ENCODE measurements around the gene EPHA1.
"Not testable (repeated sequence)": the region's sequence is repeated elsewhere in the genome, so short reads cannot be mapped to it uniquely, and the experiment has no call there.

Gene EPHA1

GRCh38 chr7:143443153-143443552, 34.5 kb upstream of the EPHA1 start, which contains the start of gene TAS2R60:
Gene TAS2R60 (plus strand): TSS chr7:143443453. CDS start chr7:143443453, 0 bp downstream.
- no peak within 1 kb of the TSS for H3K4me3 ChIP-seq (ENCODE audit: low read length)
- no peak for TF ChIP-seq ZNF274 (IDR thresholded peaks at IDR 0.05; ENCODE audit: low read depth, low read length)

- no peak for TF ChIP-seq ZNF274 (IDR thresholded peaks at IDR 0.05; ENCODE audit: low read depth, low read length)
- H3K4me3 ChIP-seq (ENCODE audit: low read length), result no peak overlapping the region
These were observed 31.2 kb upstream of the EPHA1 start for GRCh38 chr7:143439866-143440265.

- no peak overlapping the region; the same call in 1 of the 2 replicates for H3K4me3 ChIP-seq (ENCODE audit: low read length)
- TF ChIP-seq ZNF274 (IDR thresholded peaks at IDR 0.05; ENCODE audit: low read depth, low read length), result no peak
These were observed 28.9 kb upstream of the EPHA1 start for GRCh38 chr7:143437578-143437977.

- no peak for TF ChIP-seq ZNF274 (IDR thresholded peaks at IDR 0.05; ENCODE audit: low read depth, low read length)
- no peak overlapping the region; the same call in 1 of the 2 replicates for H3K4me3 ChIP-seq (ENCODE audit: low read length)
These were observed 27.8 kb upstream of the EPHA1 start for GRCh38 chr7:143436325-143436946.

- no peak for TF ChIP-seq ZNF274 (IDR thresholded peaks at IDR 0.05; ENCODE audit: low read depth, low read length)
- no peak overlapping the region for H3K4me3 ChIP-seq (ENCODE audit: low read length)
These were observed 26.6 kb upstream of the EPHA1 start for GRCh38 chr7:143435266-143435665.

- TF ChIP-seq ZNF274 (IDR thresholded peaks at IDR 0.05; ENCODE audit: low read depth, low read length), result no peak
- H3K4me3 ChIP-seq (ENCODE audit: low read length), result no peak overlapping the region
These were observed 26.0 kb upstream of the EPHA1 start for GRCh38 chr7:143434660-143435059.

- TF ChIP-seq ZNF274 (IDR thresholded peaks at IDR 0.05; ENCODE audit: low read depth, low read length), result no peak
These were observed 25.1 kb upstream of the EPHA1 start for GRCh38 chr7:143433759-143434158.

GRCh38 chr7:143431109-143431508, 22.5 kb upstream of the EPHA1 start:
- TF ChIP-seq ZNF274 (IDR thresholded peaks at IDR 0.05; ENCODE audit: low read depth, low read length), result no peak
- H3K4me3 ChIP-seq (ENCODE audit: low read length), result no peak overlapping the region

More at GRCh38 chr7:143433759-143434158, 25.1 kb upstream of the EPHA1 start:
- no peak overlapping the region for H3K4me3 ChIP-seq (ENCODE audit: low read length)

GRCh38 chr7:143429770-143430698, 21.4 kb upstream of the EPHA1 start:
- no peak for TF ChIP-seq ZNF274 (IDR thresholded peaks at IDR 0.05; ENCODE audit: low read depth, low read length)
- no peak overlapping the region for H3K4me3 ChIP-seq (ENCODE audit: low read length)

GRCh38 chr7:143426479-143427142, 18.0 kb upstream of the EPHA1 start:
- TF ChIP-seq ZNF274 (IDR thresholded peaks at IDR 0.05; ENCODE audit: low read depth, low read length), result no peak
- H3K4me3 ChIP-seq (ENCODE audit: low read length), result no peak overlapping the region

GRCh38 chr7:143424476-143424875, 15.8 kb upstream of the EPHA1 start:
- H3K4me3 ChIP-seq (ENCODE audit: low read length), result not testable (repeated sequence)

GRCh38 chr7:143422033-143422432, 13.4 kb upstream of the EPHA1 start:
- TF ChIP-seq ZNF274 (IDR thresholded peaks at IDR 0.05; ENCODE audit: low read depth, low read length), result no peak
- no peak overlapping the region for H3K4me3 ChIP-seq (ENCODE audit: low read length)

- not testable (repeated sequence) for H3K4me3 ChIP-seq (ENCODE audit: low read length)
These were observed 12.0 kb upstream of the EPHA1 start for GRCh38 chr7:143420624-143421023.

- TF ChIP-seq ZNF274 (IDR thresholded peaks at IDR 0.05; ENCODE audit: low read depth, low read length), result no peak
- no peak overlapping the region for H3K4me3 ChIP-seq (ENCODE audit: low read length)
These were observed 11.2 kb upstream of the EPHA1 start for GRCh38 chr7:143419880-143420279.

Measured in GM08714 (cell line).